Retinal pigment epithelial cell (primary cell): ENCODE data around the gene CTSH.

Source experiments
- DNase-seq: peaks from one replicate; pipeline ENCODE4 v3.0.0-alpha.2; 2010; ENCODE audit warnings: low read depth
- H3K4me3 ChIP-seq: 2 replicates; pipeline ENCODE4 v1.5.1; 2011; ENCODE audit warnings: mild to moderate bottlenecking, low read length, control low read depth, moderate library complexity
- TF ChIP-seq, protein P1 (sequence below): conservative IDR thresholded peaks from 2 replicates; pipeline ENCODE4 v1.5.1; 2011; ENCODE audit warnings: low read depth, low read length, control low read depth, inconsistent platforms

Gene CTSH

DNA sequence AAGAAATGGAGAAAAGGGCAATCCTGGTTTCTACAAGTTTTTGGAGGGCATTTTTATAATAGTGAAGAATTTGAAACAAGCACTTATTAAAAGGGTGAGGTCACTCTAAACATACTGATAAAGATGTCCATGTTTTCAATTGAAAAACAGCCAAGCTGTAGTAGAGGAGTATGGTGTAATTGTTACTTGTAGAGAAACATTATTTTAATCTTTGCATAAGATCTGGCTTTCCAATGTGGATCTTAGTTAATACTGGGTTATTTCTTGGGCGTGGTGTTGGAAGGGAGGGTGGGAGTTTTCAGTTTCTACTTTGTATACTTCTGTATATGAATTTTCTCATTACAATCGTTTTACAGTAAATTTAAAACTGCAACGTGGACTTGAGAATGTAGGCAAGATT, 49.4 kb downstream of the CTSH start:
- H3K4me3 ChIP-seq = no peak overlapping the region
- TF ChIP-seq, protein P1, sequence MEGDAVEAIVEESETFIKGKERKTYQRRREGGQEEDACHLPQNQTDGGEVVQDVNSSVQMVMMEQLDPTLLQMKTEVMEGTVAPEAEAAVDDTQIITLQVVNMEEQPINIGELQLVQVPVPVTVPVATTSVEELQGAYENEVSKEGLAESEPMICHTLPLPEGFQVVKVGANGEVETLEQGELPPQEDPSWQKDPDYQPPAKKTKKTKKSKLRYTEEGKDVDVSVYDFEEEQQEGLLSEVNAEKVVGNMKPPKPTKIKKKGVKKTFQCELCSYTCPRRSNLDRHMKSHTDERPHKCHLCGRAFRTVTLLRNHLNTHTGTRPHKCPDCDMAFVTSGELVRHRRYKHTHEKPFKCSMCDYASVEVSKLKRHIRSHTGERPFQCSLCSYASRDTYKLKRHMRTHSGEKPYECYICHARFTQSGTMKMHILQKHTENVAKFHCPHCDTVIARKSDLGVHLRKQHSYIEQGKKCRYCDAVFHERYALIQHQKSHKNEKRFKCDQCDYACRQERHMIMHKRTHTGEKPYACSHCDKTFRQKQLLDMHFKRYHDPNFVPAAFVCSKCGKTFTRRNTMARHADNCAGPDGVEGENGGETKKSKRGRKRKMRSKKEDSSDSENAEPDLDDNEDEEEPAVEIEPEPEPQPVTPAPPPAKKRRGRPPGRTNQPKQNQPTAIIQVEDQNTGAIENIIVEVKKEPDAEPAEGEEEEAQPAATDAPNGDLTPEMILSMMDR = no peak
- DNase-seq = no peak

DNA sequence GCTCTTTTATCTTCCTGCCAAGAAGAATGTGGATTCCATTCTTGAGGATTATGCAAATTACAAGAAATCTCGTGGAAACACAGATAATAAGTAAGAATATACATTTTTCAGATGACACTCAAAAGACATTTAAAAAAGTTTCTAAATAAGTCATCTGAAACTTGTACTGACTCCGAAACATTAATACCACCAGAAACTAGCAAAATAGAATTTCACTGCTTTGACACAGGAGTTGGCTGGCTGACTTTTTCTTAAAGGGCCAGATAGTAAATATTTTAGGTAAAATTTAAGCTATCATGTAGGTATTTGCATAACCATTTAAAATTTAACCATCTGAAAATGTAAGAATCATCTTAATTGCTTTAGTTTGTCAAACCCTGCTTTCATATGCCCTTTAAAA, 51.3 kb downstream of the CTSH start:
- DNase-seq = no peak
- H3K4me3 ChIP-seq = no peak overlapping the region
- TF ChIP-seq, protein P1 = no peak

DNA sequence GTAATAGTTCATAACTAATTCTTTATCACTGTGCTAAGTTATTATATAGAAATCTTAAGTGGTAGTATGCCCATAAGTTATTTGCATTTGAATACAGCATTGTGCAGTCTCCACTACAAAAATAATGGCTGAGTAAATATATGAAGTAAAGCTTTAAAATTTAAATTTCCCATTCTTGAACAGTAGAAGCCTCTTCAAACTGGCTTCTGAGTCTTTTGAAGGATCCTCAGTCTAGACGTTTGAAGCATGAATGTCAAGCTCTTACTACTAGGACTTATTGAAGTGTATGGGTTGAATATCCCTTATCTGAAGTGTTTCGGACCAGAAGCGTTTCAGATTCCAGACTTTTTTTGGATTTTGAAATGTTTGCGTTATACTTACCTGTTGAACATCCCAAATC, 55.8 kb downstream of the CTSH start:
- no peak overlapping the region for H3K4me3 ChIP-seq
- TF ChIP-seq, protein P1 = no peak
- DNase-seq = no peak

DNA sequence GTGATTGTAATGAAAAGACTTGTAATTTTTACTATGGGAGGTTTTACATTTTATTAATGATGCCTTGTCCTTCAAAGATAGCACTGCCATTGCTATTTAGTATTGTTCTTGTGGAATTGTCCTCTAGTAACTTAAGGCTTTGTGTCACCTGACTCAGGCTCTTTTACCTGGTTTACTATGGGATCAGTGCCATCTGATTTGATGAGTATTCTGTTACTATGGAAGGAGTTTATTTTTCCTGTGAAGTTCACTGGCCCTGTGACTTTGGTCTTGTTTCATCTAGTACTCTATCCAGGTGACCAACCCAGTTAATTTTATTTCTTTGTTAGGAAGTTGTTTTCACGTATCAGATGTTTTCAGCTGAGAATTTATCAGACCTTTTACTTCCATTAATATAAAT, 63.2 kb downstream of the CTSH start:
- no peak for DNase-seq
- H3K4me3 ChIP-seq = no peak overlapping the region
- TF ChIP-seq, protein P1 = no peak

DNA sequence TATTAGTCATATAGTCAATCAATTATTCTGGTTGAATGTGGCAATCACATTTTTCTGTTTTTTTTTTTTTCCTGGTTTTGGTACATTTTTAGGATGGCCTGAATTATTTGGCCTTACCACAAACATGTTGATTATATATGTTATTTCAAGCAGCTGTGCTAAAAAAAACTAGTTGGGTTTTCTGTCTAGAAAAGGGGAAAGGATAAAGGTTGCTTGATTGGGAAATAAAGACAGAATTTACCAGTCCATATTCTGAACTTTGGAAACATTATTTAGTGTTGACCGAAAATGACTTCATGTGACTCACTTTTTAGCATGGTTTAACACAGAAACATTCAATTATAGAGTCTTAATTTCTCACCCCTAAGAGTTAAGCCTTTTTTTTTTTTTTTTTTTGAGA, 64.0 kb downstream of the CTSH start:
- DNase-seq = no peak
- TF ChIP-seq, protein P1 = no peak
- H3K4me3 ChIP-seq = no peak overlapping the region

DNA sequence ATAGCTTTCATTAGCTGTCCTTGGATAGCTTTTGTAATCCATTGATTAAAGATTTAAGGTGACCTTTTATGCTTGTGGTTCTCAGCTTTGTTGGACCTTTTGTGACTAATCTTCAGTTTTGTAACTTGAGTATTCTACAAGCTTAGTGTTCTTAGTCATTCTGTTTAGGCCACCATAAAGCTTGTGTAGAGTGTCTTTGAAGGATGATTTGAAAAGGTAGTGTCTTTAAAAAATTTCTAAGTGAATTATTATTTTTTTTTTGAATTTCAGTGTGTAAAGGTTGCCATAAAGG, 64.7 kb downstream of the CTSH start:
- H3K4me3 ChIP-seq = no peak overlapping the region
- TF ChIP-seq, protein P1 = no peak
- DNase-seq = no peak

DNA sequence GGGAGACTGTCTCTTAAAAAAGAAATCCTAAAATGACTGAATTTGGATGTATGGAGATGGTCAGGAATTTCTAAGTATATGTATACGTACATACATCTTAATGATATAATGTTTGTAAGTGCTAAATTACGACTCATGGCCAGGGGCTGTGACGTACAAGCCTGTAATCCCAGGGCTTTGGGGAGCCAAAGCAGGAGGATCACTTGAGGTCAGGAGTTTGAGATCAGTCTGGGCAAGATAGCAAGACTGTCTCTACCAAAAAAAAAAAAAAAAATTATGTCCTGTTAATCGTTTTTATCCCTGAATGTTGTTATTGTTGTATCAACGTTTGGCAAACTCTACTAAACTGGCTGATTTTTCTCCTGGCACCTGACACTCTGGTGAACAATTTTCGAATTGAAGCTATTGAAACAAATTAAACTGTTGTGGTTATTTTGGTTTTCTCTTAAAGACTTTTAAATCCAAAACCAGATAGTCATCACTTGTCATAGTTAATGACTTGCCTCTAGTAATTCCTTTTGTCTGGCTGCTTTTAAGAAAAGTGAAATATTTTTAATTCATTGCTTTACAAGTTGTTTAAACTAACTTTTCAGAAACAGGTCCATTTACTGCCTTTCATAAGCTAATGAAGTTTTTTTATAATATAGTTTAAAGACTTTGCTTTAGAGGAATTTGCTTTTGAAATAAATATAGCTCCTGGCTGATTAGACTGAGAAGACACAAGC, 65.2 kb downstream of the CTSH start:
- DNase-seq = no peak
- TF ChIP-seq, protein P1 = no peak
- H3K4me3 ChIP-seq = no peak overlapping the region
